Brain microvascular endothelial cell (primary cell): ENCODE data around the gene THSD4.

Source experiments
- DNase-seq: peaks from one replicate; pipeline ENCODE4 v3.0.0-alpha.2; 2020
- H3K27ac ChIP-seq: fragments of 250-450 bp; sonication (Bioruptor Pico); 2 replicates; pipeline ENCODE4 v1.5.1; 2020; ENCODE audit warnings: mild to moderate bottlenecking, moderate library complexity
- H3K27me3 ChIP-seq: fragments of 250-450 bp; sonication (Bioruptor Pico); replicated peaks from 2 replicates; pipeline ENCODE4 v1.5.1; 2020; ENCODE audit warnings: mild to moderate bottlenecking
- H3K36me3 ChIP-seq: fragments of 250-450 bp; sonication (Bioruptor Pico); replicated peaks from 2 replicates; pipeline ENCODE4 v1.5.1; 2020; ENCODE audit warnings: mild to moderate bottlenecking
- H3K4me3 ChIP-seq: 2 replicates; pipeline ENCODE4 v1.5.1; 2011; ENCODE audit warnings: low read depth, mild to moderate bottlenecking, control low read depth, low read length, moderate library complexity
- CTCF ChIP-seq: IDR thresholded peaks from 2 replicates; pipeline ENCODE4 v1.5.1; 2011; ENCODE audit warnings: low read depth, mild to moderate bottlenecking, moderate library complexity, low read length, control low read depth, inconsistent platforms; ENCODE audit errors: missing control alignments
- in situ Hi-C: cut with HindIII; loops from 2 replicates; pipeline ENCODE4 v1.10.0; 2017; ENCODE audit warnings: low sequenced_read_pairs, low pct_ligation_motif_present

The THSD4 gene

GRCh38 chr15:71231758-71232157 lies 116.5 kb downstream of the THSD4 start:
- in situ Hi-C loops: no loop called here
- Histone ChIP-seq H3K27me3 (no peaks in the 10 kb centered on the region), H3K27ac (no peak overlapping the region), H3K4me3 (no peak overlapping the region), H3K36me3 (peaks cover 8% of the 10 kb centered on the region)
- DNase-seq: no peak
- TF ChIP-seq CTCF: no peak

- Histone ChIP-seq H3K4me3 (no peak overlapping the region), H3K27me3 (no peaks in the 10 kb centered on the region), H3K27ac (no peak overlapping the region), H3K36me3 (peaks cover 8% of the 10 kb centered on the region)
- in situ Hi-C loops: no loop called here
- TF ChIP-seq CTCF: no peak
- DNase-seq: no peak
Measured at GRCh38 chr15:71232411-71232810, 117.1 kb downstream of the THSD4 start.

GRCh38 chr15:71237456-71238188 lies 122.4 kb downstream of the THSD4 start:
- Histone ChIP-seq H3K27ac (peak overlapping the region; percentile 52), H3K4me3 (no peak overlapping the region), H3K27me3 (no peaks in the 10 kb centered on the region), H3K36me3 (peaks cover 6% of the 10 kb centered on the region)
- in situ Hi-C loops: no loop called here
- peak; percentile 99 for DNase-seq
- TF ChIP-seq CTCF: peak; percentile 23

GRCh38 chr15:71238926-71239325 lies 123.7 kb downstream of the THSD4 start:
- Histone ChIP-seq H3K27ac (no peak overlapping the region), H3K4me3 (no peak overlapping the region), H3K36me3 (peaks cover 7% of the 10 kb centered on the region), H3K27me3 (no peaks in the 10 kb centered on the region)
- no peak for TF ChIP-seq CTCF
- DNase-seq: no peak
- in situ Hi-C loops: no loop called here

- Histone ChIP-seq H3K27me3 (no peaks in the 10 kb centered on the region), H3K4me3 (no peak overlapping the region), H3K36me3 (peaks cover 8% of the 10 kb centered on the region), H3K27ac (no peak overlapping the region)
- in situ Hi-C loops: no loop called here
- no peak for DNase-seq
- TF ChIP-seq CTCF: no peak
Measured at GRCh38 chr15:71239592-71240364, 124.5 kb downstream of the THSD4 start.

GRCh38 chr15:71242292-71242691 lies 127.0 kb downstream of the THSD4 start:
- TF ChIP-seq CTCF: no peak
- no peak overlapping the region for H3K27ac ChIP-seq
- peaks cover 14% of the 10 kb centered on the region for H3K36me3 ChIP-seq
- in situ Hi-C loops: no loop called here
- H3K4me3 ChIP-seq: no peak overlapping the region
- DNase-seq: no peak
- H3K27me3 ChIP-seq: no peaks in the 10 kb centered on the region
